Activated T-helper 1 cell treated with anti-CD3 and anti-CD28 coated beads, Interleukin-12 subunit alpha, Interleukin-12 subunit beta, Interleukin-2, Interleukin-4 antibody, amounts not matched to agents 30 ng/mL and 10 ng/mL and 1 ng/mL, durations not matched to agents 14 hours and 24 hours and 36 hours (primary cell): ENCODE data around the gene SLC6A18. TPM values are rescaled to one million over a fixed set of nuclear protein-coding genes. Genes with fewer than 3 reads are reported as not detected.
A peak's percentile ranks its signal among the peaks of the same experiment; 100 is the strongest.
"Not testable (repeated sequence)": the region's sequence is repeated elsewhere in the genome, so short reads cannot be mapped to it uniquely, and the experiment has no call there.

Experiments
- DNase-seq: peaks from one replicate; pipeline ENCODE4 v3.0.0; 2021; ENCODE audit warnings: low spot score
- H3K27ac Mint-ChIP-seq: one replicate; pipeline ENCODE4 v1.8.0; 2021; ENCODE audit warnings: mild to moderate bottlenecking, mixed read lengths
- H3K27me3 Mint-ChIP-seq: one replicate; pipeline ENCODE4 v1.8.0; 2022; ENCODE audit warnings: mild to moderate bottlenecking, moderate library complexity, mixed read lengths; ENCODE audit not compliant: insufficient read depth
- H3K36me3 Mint-ChIP-seq: one replicate; pipeline ENCODE4 v1.8.0; 2021; ENCODE audit warnings: low read depth, mixed read lengths
- H3K4me1 Mint-ChIP-seq: one replicate; pipeline ENCODE4 v1.8.0; 2021; ENCODE audit warnings: low read depth, mixed read lengths
- H3K4me3 Mint-ChIP-seq: one replicate; pipeline ENCODE4 v1.8.0; 2021; ENCODE audit warnings: mild to moderate bottlenecking, moderate library complexity, mixed read lengths
- H3K9me3 Mint-ChIP-seq: one replicate; pipeline ENCODE4 v1.8.0; 2021; ENCODE audit warnings: mixed read lengths
- intact Hi-C: fragments of 100-400 bp; cut with micrococcal nuclease; formaldehyde crosslinking; loops from one replicate; pipeline ENCODE4 v1.15.1; 2024
- total RNA-seq: library from RNA; stranded (reverse); gene quantifications from 2 replicates; pipeline ENCODE4 v1.2.3, GENCODE V29; 2022

SLC6A18 gene
- total RNA-seq, 1 donor from 2014 or later, result not detected

GRCh38 chr5:1290956-1291355, 65.8 kb downstream of the SLC6A18 start:
- DNase-seq, H3K9me3 Mint-ChIP-seq, H3K27me3 Mint-ChIP-seq, intact Hi-C loops, H3K4me3 Mint-ChIP-seq, H3K27ac Mint-ChIP-seq, H3K4me1 Mint-ChIP-seq, H3K36me3 Mint-ChIP-seq: not testable (repeated sequence)

GRCh38 chr5:1291611-1292080, 66.5 kb downstream of the SLC6A18 start:
- peaks cover 7% of the 10 kb centered on the region for H3K36me3 Mint-ChIP-seq
- H3K27me3 Mint-ChIP-seq, result peaks cover 3% of the 10 kb centered on the region
- DNase-seq, result no peak
- no peak overlapping the region for H3K4me3 Mint-ChIP-seq
- peaks cover 5% of the 10 kb centered on the region for H3K9me3 Mint-ChIP-seq
- intact Hi-C loops, result no loop called here
- peaks cover 5% of the 10 kb centered on the region for H3K4me1 Mint-ChIP-seq
- no peak overlapping the region for H3K27ac Mint-ChIP-seq

GRCh38 chr5:1292139-1292538, 67.0 kb downstream of the SLC6A18 start:
- intact Hi-C loops, result no loop called here
- DNase-seq, result no peak
- H3K9me3 Mint-ChIP-seq, result peaks cover 5% of the 10 kb centered on the region
- H3K4me3 Mint-ChIP-seq, result no peak overlapping the region
- no peak overlapping the region for H3K27ac Mint-ChIP-seq
- H3K27me3 Mint-ChIP-seq, result peaks cover 3% of the 10 kb centered on the region
- peaks cover 7% of the 10 kb centered on the region for H3K36me3 Mint-ChIP-seq
- peaks cover 5% of the 10 kb centered on the region for H3K4me1 Mint-ChIP-seq

DNA sequence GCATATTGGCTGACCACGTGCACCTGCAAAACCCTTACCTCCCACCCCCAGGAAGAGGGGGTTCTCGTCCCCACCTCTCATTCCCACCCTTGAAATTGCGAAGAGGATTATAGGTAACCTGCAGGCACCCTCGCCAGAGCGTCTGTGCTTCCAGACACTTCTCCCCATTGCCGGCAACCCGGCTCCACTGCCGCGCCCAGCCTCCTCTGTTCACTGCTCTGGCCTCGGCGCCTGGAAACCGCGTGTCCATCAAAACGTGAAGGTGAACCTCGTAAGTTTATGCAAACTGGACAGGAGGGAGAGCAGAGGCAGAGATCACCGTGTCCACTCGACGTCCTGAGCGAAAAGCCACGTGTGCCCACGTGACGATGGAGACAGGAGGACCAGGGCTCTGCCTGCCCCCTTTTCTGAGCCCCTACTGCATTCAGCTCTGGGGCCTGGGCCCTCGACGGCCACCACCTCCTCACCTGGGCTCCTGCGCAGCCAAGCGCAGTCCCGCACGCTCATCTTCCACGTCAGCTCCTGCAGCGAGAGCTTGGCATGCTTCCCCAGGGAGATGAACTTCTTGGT, 67.8 kb downstream of the SLC6A18 start:
- Mint-ChIP-seq H3K27me3 (peaks cover 3% of the 10 kb centered on the region), H3K4me1 (peaks cover 5% of the 10 kb centered on the region), H3K27ac (no peak overlapping the region), H3K9me3 (peaks cover 4% of the 10 kb centered on the region), H3K4me3 (peak overlapping the region; percentile 5), H3K36me3 (peaks cover 7% of the 10 kb centered on the region)
- intact Hi-C loops, result no loop called here
- DNase-seq, result no peak

- peaks cover 2% of the 10 kb centered on the region for H3K36me3 Mint-ChIP-seq
- H3K27ac Mint-ChIP-seq, result no peak overlapping the region
- H3K27me3 Mint-ChIP-seq, result peaks cover 3% of the 10 kb centered on the region
- peak overlapping the region; percentile 71 for H3K4me3 Mint-ChIP-seq
- H3K9me3 Mint-ChIP-seq, result no peaks in the 10 kb centered on the region
- intact Hi-C loops, result no loop called here
- H3K4me1 Mint-ChIP-seq, result peaks cover 5% of the 10 kb centered on the region
- DNase-seq, result no peak
Observed at GRCh38 chr5:1293416-1294205, 68.4 kb downstream of the SLC6A18 start.

GRCh38 chr5:1294206-1294834, 69.1 kb downstream of the SLC6A18 start:
- no peaks in the 10 kb centered on the region for H3K9me3 Mint-ChIP-seq
- DNase-seq, result no peak
- H3K27me3 Mint-ChIP-seq, result peaks cover 5% of the 10 kb centered on the region
- H3K27ac Mint-ChIP-seq, result no peak overlapping the region
- peaks cover 2% of the 10 kb centered on the region for H3K36me3 Mint-ChIP-seq
- H3K4me1 Mint-ChIP-seq, result peaks cover 5% of the 10 kb centered on the region
- peak overlapping the region; percentile 53 for H3K4me3 Mint-ChIP-seq
- intact Hi-C loops, result no loop called here

DNA sequence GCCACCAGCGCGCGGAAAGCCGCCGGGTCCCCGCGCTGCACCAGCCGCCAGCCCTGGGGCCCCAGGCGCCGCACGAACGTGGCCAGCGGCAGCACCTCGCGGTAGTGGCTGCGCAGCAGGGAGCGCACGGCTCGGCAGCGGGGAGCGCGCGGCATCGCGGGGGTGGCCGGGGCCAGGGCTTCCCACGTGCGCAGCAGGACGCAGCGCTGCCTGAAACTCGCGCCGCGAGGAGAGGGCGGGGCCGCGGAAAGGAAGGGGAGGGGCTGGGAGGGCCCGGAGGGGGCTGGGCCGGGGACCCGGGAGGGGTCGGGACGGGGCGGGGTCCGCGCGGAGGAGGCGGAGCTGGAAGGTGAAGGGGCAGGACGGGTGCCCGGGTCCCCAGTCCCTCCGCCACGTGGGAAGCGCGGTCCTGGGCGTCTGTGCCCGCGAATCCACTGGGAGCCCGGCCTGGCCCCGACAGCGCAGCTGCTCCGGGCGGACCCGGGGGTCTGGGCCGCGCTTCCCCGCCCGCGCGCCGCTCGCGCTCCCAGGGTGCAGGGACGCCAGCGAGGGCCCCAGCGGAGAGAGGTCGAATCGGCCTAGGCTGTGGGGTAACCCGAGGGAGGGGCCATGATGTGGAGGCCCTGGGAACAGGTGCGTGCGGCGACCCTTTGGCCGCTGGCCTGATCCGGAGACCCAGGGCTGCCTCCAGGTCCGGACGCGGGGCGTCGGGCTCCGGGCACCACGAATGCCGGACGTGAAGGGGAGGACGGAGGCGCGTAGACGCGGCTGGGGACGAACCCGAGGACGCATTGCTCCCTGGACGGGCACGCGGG, 69.9 kb downstream of the SLC6A18 start, which contains the start of gene TERT:
TSS of gene TERT (minus strand) at position 234 of the 815 bp plus-strand sequence. CDS start at position 155, 79 bp downstream.
- peaks cover 5% of the 10 kb centered on the region for H3K4me1 Mint-ChIP-seq
- H3K36me3 Mint-ChIP-seq, result peaks cover 2% of the 10 kb centered on the region
- H3K27ac Mint-ChIP-seq, result no peak within 1 kb of the TSS
- peaks cover 5% of the 10 kb centered on the region for H3K27me3 Mint-ChIP-seq
- intact Hi-C loops, result loop anchor here (1.0 kb wide), 3 partner anchors 20 to 91 kb away; no protein-coding TSS in a partner anchor
- H3K9me3 Mint-ChIP-seq, result no peaks in the 10 kb centered on the region
- peak; percentile 63 for DNase-seq
- peak within 1 kb of the TSS; percentile 72 for H3K4me3 Mint-ChIP-seq

DNA sequence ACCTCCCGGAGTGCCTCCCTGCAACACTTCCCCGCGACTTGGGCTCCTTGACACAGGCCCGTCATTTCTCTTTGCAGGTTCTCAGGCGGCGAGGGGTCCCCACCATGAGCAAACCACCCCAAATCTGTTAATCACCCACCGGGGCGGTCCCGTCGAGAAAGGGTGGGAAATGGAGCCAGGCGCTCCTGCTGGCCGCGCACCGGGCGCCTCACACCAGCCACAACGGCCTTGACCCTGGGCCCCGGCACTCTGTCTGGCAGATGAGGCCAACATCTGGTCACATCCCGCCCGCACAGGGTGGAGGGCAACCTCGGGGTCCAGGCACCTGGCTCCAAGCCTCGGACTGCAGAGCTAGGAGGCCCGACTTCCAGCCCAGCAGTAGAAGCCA, 70.5 kb downstream of the SLC6A18 start:
- H3K27ac Mint-ChIP-seq, result no peak overlapping the region

More for the DNA sequence above, 70.5 kb downstream of the SLC6A18 start:
- Mint-ChIP-seq H3K36me3 (peaks cover 2% of the 10 kb centered on the region), H3K4me3 (peak overlapping the region; percentile 72), H3K9me3 (no peaks in the 10 kb centered on the region), H3K27me3 (peaks cover 5% of the 10 kb centered on the region), H3K4me1 (peaks cover 5% of the 10 kb centered on the region)
- intact Hi-C loops, result loop anchor here (1.0 kb wide), 3 partner anchors 20 to 91 kb away; no protein-coding TSS in a partner anchor
- no peak for DNase-seq

Other genes starting within 250 kb of the SLC6A18 start
- 2.9 and 3.2 TPM in 2 replicates for gene NKD2, start 216.6 kb upstream of the SLC6A18 start, total RNA-seq
- 24.4 and 26.6 TPM in 2 replicates for gene SLC12A7, start 113.3 kb upstream of the SLC6A18 start, total RNA-seq
- gene SLC6A19, start 23.8 kb upstream of the SLC6A18 start, total RNA-seq, result not detected in 2 replicates
- 12.3 and 12.5 TPM in 2 replicates for gene TERT, start 69.7 kb downstream of the SLC6A18 start, total RNA-seq
- 132 and 133 TPM in 2 replicates for gene CLPTM1L, start 119.7 kb downstream of the SLC6A18 start, total RNA-seq
- gene SLC6A3, start 220.1 kb downstream of the SLC6A18 start, total RNA-seq, result not detected in 2 replicates